ENCODE measurements around the gene PCED1A.
"Not testable (repeated sequence)": the region's sequence is repeated elsewhere in the genome, so short reads cannot be mapped to it uniquely, and the experiment has no call there.

PCED1A gene

GRCh38 chr20:2812189-2812588, 28.3 kb downstream of the PCED1A start:
- WGBS (ENCODE audit: extremely low coverage, insufficient coverage, insufficient read length) = no CpG with 5 or more reads among the region's 3 CpGs
- Histone ChIP-seq H3K9ac (ENCODE audit: low read length) (no peak overlapping the region), H3K4me1 (ENCODE audit: control insufficient read depth in 1 of 2, insufficient read depth in 2 of 2, low read length in 2 of 2) (peaks cover 2 to 11% of the 10 kb centered on the region in 2 experiments), H3K79me2 (ENCODE audit: control insufficient read depth, insufficient read depth, low read length, poor library complexity) (no peaks in the 10 kb centered on the region), H3K4me3 (ENCODE audit: low read depth, low read length) (no peak overlapping the region), H4K8ac (ENCODE audit: low read depth, low read length) (no peak overlapping the region), H3K27ac (ENCODE audit: low read depth, low read length) (no peak overlapping the region), H3K4ac (ENCODE audit: low read depth, low read length) (no peak overlapping the region), H2BK5ac (ENCODE audit: low read depth, low read length, poor library complexity) (no peak overlapping the region), H3K4me2 (ENCODE audit: low read length) (no peak overlapping the region), H2BK12ac (ENCODE audit: low read length) (no peak overlapping the region), H4K12ac (ENCODE audit: low read depth, low read length) (no peak overlapping the region), H3K36me3 (ENCODE audit: control insufficient read depth in 1 of 2, insufficient read depth in 2 of 2, low read length in 2 of 2) (no peaks in the 10 kb centered on the region), H3K14ac (ENCODE audit: low read length) (no peak overlapping the region), H3K18ac (ENCODE audit: low read length) (no peak overlapping the region), H3K23ac (ENCODE audit: low read length) (no peak overlapping the region), H2AFZ (ENCODE audit: insufficient read depth, low read length, poor library complexity) (no peak overlapping the region), H3K27me3 (ENCODE audit: insufficient read depth, low read length) (peaks cover 5% of the 10 kb centered on the region), H2BK120ac (ENCODE audit: insufficient read depth, low read length, poor library complexity) (no peak overlapping the region), H4K91ac (ENCODE audit: low read depth, low read length) (no peak overlapping the region), H2AK5ac (ENCODE audit: low read length) (no peak overlapping the region), H3K9me3 (ENCODE audit: insufficient read depth, low read depth, low read length) (no peaks in the 10 kb centered on the region), H3K79me1 (ENCODE audit: low read length) (no peaks in the 10 kb centered on the region)
- DNase-seq = no peak

GRCh38 chr20:2809690-2810089, 30.8 kb downstream of the PCED1A start:
- no peak overlapping the region for H3K4me3 ChIP-seq (ENCODE audit: low read depth, low read length)
- H3K79me1 ChIP-seq (ENCODE audit: low read length) = no peaks in the 10 kb centered on the region
- H3K4ac ChIP-seq (ENCODE audit: low read depth, low read length) = no peak overlapping the region
- no peak overlapping the region for H2BK120ac ChIP-seq (ENCODE audit: insufficient read depth, low read length, poor library complexity)
- H3K79me2 ChIP-seq (ENCODE audit: control insufficient read depth, insufficient read depth, low read length, poor library complexity) = no peaks in the 10 kb centered on the region
- no peak overlapping the region for H3K27ac ChIP-seq (ENCODE audit: low read depth, low read length)
- H4K91ac ChIP-seq (ENCODE audit: low read depth, low read length) = no peak overlapping the region
- no peak overlapping the region for H3K18ac ChIP-seq (ENCODE audit: low read length)
- no peak overlapping the region for H4K12ac ChIP-seq (ENCODE audit: low read depth, low read length)
- no peak overlapping the region for H3K4me2 ChIP-seq (ENCODE audit: low read length)
- peaks cover 24% of the 10 kb centered on the region for H3K27me3 ChIP-seq (ENCODE audit: insufficient read depth, low read length)
- no peak overlapping the region for H2BK5ac ChIP-seq (ENCODE audit: low read depth, low read length, poor library complexity)
- no peak overlapping the region for H3K23ac ChIP-seq (ENCODE audit: low read length)
- no peak overlapping the region for H2AFZ ChIP-seq (ENCODE audit: insufficient read depth, low read length, poor library complexity)
- no peak overlapping the region for H4K8ac ChIP-seq (ENCODE audit: low read depth, low read length)
- no peak overlapping the region for H2BK12ac ChIP-seq (ENCODE audit: low read length)
- peak in 1 of 2 donors; percentile 15 for DNase-seq
- H3K14ac ChIP-seq (ENCODE audit: low read length) = no peak overlapping the region
- no peak overlapping the region for H3K9ac ChIP-seq (ENCODE audit: low read length)
- no peaks in the 10 kb centered on the region for H3K36me3 ChIP-seq (ENCODE audit: control insufficient read depth in 1 of 2, insufficient read depth in 2 of 2, low read length in 2 of 2)
- H3K9me3 ChIP-seq (ENCODE audit: insufficient read depth, low read depth, low read length) = peaks cover 2% of the 10 kb centered on the region
- H2AK5ac ChIP-seq (ENCODE audit: low read length) = no peak overlapping the region
- peaks cover 4% of the 10 kb centered on the region in 2 experiments for H3K4me1 ChIP-seq (ENCODE audit: control insufficient read depth in 1 of 2, insufficient read depth in 2 of 2, low read length in 2 of 2)
- WGBS (ENCODE audit: extremely low coverage, insufficient coverage, insufficient read length) = no CpG with 5 or more reads among the region's 10 CpGs

GRCh38 chr20:2807929-2808328, 32.5 kb downstream of the PCED1A start:
- not testable (repeated sequence) for H3K14ac ChIP-seq (ENCODE audit: low read length); H4K12ac ChIP-seq (ENCODE audit: low read depth, low read length); H3K4me2 ChIP-seq (ENCODE audit: low read length); H3K4me3 ChIP-seq (ENCODE audit: low read depth, low read length); H3K79me1 ChIP-seq (ENCODE audit: low read length); H2AFZ ChIP-seq (ENCODE audit: insufficient read depth, low read length, poor library complexity); H4K91ac ChIP-seq (ENCODE audit: low read depth, low read length); DNase-seq; H4K8ac ChIP-seq (ENCODE audit: low read depth, low read length); H3K79me2 ChIP-seq (ENCODE audit: control insufficient read depth, insufficient read depth, low read length, poor library complexity); H3K4me1 ChIP-seq (ENCODE audit: control insufficient read depth in 1 of 2, insufficient read depth in 2 of 2, low read length in 2 of 2); H3K4ac ChIP-seq (ENCODE audit: low read depth, low read length); H2BK120ac ChIP-seq (ENCODE audit: insufficient read depth, low read length, poor library complexity); H3K23ac ChIP-seq (ENCODE audit: low read length); H3K18ac ChIP-seq (ENCODE audit: low read length); H2BK12ac ChIP-seq (ENCODE audit: low read length); H2BK5ac ChIP-seq (ENCODE audit: low read depth, low read length, poor library complexity); H3K27ac ChIP-seq (ENCODE audit: low read depth, low read length); H3K9ac ChIP-seq (ENCODE audit: low read length); H3K36me3 ChIP-seq (ENCODE audit: control insufficient read depth in 1 of 2, insufficient read depth in 2 of 2, low read length in 2 of 2); H2AK5ac ChIP-seq (ENCODE audit: low read length); H3K9me3 ChIP-seq (ENCODE audit: insufficient read depth, low read depth, low read length)
- no CpG with 5 or more reads among the region's 9 CpGs for WGBS (ENCODE audit: extremely low coverage, insufficient coverage, insufficient read length)
- H3K27me3 ChIP-seq (ENCODE audit: insufficient read depth, low read length) = peaks cover 34% of the 10 kb centered on the region

GRCh38 chr20:2807019-2807418, 33.4 kb downstream of the PCED1A start:
- H4K91ac ChIP-seq (ENCODE audit: low read depth, low read length) = no peak overlapping the region
- H4K8ac ChIP-seq (ENCODE audit: low read depth, low read length) = no peak overlapping the region
- no peak overlapping the region for H3K9ac ChIP-seq (ENCODE audit: low read length)
- H3K79me1 ChIP-seq (ENCODE audit: low read length) = no peaks in the 10 kb centered on the region
- H3K27ac ChIP-seq (ENCODE audit: low read depth, low read length) = no peak overlapping the region
- H3K23ac ChIP-seq (ENCODE audit: low read length) = no peak overlapping the region
- no peak overlapping the region for H4K12ac ChIP-seq (ENCODE audit: low read depth, low read length)
- no peak overlapping the region for H2AK5ac ChIP-seq (ENCODE audit: low read length)
- H3K36me3 ChIP-seq (ENCODE audit: control insufficient read depth in 1 of 2, insufficient read depth in 2 of 2, low read length in 2 of 2) = no peaks in the 10 kb centered on the region
- no peak overlapping the region for H3K4ac ChIP-seq (ENCODE audit: low read depth, low read length)
- no peak overlapping the region for H2BK120ac ChIP-seq (ENCODE audit: insufficient read depth, low read length, poor library complexity)
- no peak overlapping the region for H3K4me3 ChIP-seq (ENCODE audit: low read depth, low read length)
- no CpG with 5 or more reads among the region's 4 CpGs for WGBS (ENCODE audit: extremely low coverage, insufficient coverage, insufficient read length)
- H3K4me1 ChIP-seq (ENCODE audit: control insufficient read depth in 1 of 2, insufficient read depth in 2 of 2, low read length in 2 of 2) = peaks cover 0 to 3% of the 10 kb centered on the region in 2 experiments
- no peaks in the 10 kb centered on the region for H3K79me2 ChIP-seq (ENCODE audit: control insufficient read depth, insufficient read depth, low read length, poor library complexity)
- H3K27me3 ChIP-seq (ENCODE audit: insufficient read depth, low read length) = peaks cover 37% of the 10 kb centered on the region
- peaks cover 2% of the 10 kb centered on the region for H3K9me3 ChIP-seq (ENCODE audit: insufficient read depth, low read depth, low read length)
- no peak overlapping the region for H3K4me2 ChIP-seq (ENCODE audit: low read length)
- H3K18ac ChIP-seq (ENCODE audit: low read length) = no peak overlapping the region
- H3K14ac ChIP-seq (ENCODE audit: low read length) = no peak overlapping the region
- no peak overlapping the region for H2BK12ac ChIP-seq (ENCODE audit: low read length)
- DNase-seq = no peak
- H2AFZ ChIP-seq (ENCODE audit: insufficient read depth, low read length, poor library complexity) = no peak overlapping the region
- no peak overlapping the region for H2BK5ac ChIP-seq (ENCODE audit: low read depth, low read length, poor library complexity)

Measured in trophoblast cell (in vitro differentiated cells and primary cell).